Osteoblast (primary cell): ENCODE results near the gene SAMD4A. TPM values are rescaled to one million over a fixed set of nuclear protein-coding genes. Genes with fewer than 3 reads are reported as not detected.

Experiments
- DNase-seq: peaks from one replicate; pipeline ENCODE4 v3.0.0; 2011; ENCODE audit warnings: low spot score, mixed read lengths; ENCODE audit not compliant: insufficient read length; ENCODE audit errors: missing footprints
- H2AFZ ChIP-seq: 2 replicates; pipeline ENCODE4 v1.6.0; 2011; ENCODE audit warnings: mild to moderate bottlenecking, low read length
- H3K27ac ChIP-seq: 2 replicates; pipeline ENCODE4 v1.5.1; 2011; ENCODE audit warnings: mild to moderate bottlenecking, low read depth, low read length, moderate library complexity
- H3K27me3 ChIP-seq: 2 replicates; pipeline ENCODE4 v1.6.0; 2012; ENCODE audit warnings: mild to moderate bottlenecking, control low read depth, inconsistent platforms, low read length, moderate library complexity; ENCODE audit not compliant: insufficient read depth
- H3K36me3 ChIP-seq: 2 replicates; pipeline ENCODE4 v1.5.1; 2011; ENCODE audit warnings: mild to moderate bottlenecking, low read length, control low read depth, moderate library complexity; ENCODE audit not compliant: insufficient read depth
- H3K4me1 ChIP-seq: 2 replicates; pipeline ENCODE4 v1.5.1; 2011; ENCODE audit warnings: mild to moderate bottlenecking, low read length, control low read depth, moderate library complexity; ENCODE audit not compliant: insufficient read depth
- H3K4me2 ChIP-seq: 2 replicates; pipeline ENCODE4 v1.6.0; 2011; ENCODE audit warnings: mild to moderate bottlenecking, low read length; ENCODE audit not compliant: insufficient read depth
- H3K4me3 ChIP-seq: fragments of 200-600 bp; sonication (generic); 3 replicates; pipeline ENCODE4 v1.5.1; 2012; ENCODE audit warnings: mild to moderate bottlenecking, low read length, inconsistent platforms; ENCODE audit not compliant: insufficient read depth
- H3K79me2 ChIP-seq: 2 replicates; pipeline ENCODE4 v1.6.0; 2012; ENCODE audit warnings: mild to moderate bottlenecking, low read length, control low read depth, inconsistent platforms; ENCODE audit not compliant: insufficient read depth
- H3K9me3 ChIP-seq: 2 replicates; pipeline ENCODE4 v1.5.1; 2011; ENCODE audit warnings: low read depth, low read length, control low read depth
- H4K20me1 ChIP-seq: 2 replicates; pipeline ENCODE4 v1.6.0; 2012; ENCODE audit warnings: mild to moderate bottlenecking, low read length, control low read depth; ENCODE audit not compliant: insufficient read depth
- total RNA-seq: library from RNA; depleted of rRNA; stranded (reverse); fragments of >200 nt; gene quantifications from 2 replicates; pipeline ENCODE4 v1.2.3, GENCODE V29; 2012
- TF ChIP-seq, protein P1 (sequence below): IDR thresholded peaks from 2 replicates; pipeline ENCODE4 v1.5.1; 2011; ENCODE audit warnings: mild to moderate bottlenecking, low read depth, low read length, moderate library complexity; ENCODE audit errors: extremely low read depth

Gene SAMD4A
- total RNA-seq, 1 donor = 26.1 TPM

DNA sequence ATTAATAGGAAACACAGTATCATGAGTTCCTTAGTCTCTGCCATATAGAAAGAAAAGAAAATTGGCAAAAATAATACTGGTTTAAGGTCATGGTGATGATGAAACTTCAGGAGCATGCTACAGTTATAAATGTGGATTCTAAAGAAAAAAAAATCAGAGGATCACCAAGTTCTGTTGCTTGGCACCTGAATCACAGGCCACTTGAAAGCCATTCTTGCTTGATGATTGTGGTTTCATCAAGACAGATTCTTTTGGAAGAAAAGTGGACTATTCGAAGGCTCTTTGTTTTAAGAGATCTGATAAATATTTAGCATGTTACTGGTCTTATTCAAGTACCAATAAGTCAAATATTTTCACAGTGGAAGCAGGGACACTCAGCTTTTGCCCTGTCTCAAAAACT, 148.9 kb downstream of the SAMD4A start:
- no peaks in the 10 kb centered on the region for H3K27me3 ChIP-seq
- no peaks in the 10 kb centered on the region for H3K36me3 ChIP-seq
- DNase-seq = no peak
- H3K4me3 ChIP-seq = no peak overlapping the region
- no peak overlapping the region for H3K4me2 ChIP-seq
- H4K20me1 ChIP-seq = peaks cover 2% of the 10 kb centered on the region
- H2AFZ ChIP-seq = no peak overlapping the region
- peaks cover 37% of the 10 kb centered on the region for H3K4me1 ChIP-seq
- no peak overlapping the region for H3K27ac ChIP-seq
- TF ChIP-seq, protein P1, sequence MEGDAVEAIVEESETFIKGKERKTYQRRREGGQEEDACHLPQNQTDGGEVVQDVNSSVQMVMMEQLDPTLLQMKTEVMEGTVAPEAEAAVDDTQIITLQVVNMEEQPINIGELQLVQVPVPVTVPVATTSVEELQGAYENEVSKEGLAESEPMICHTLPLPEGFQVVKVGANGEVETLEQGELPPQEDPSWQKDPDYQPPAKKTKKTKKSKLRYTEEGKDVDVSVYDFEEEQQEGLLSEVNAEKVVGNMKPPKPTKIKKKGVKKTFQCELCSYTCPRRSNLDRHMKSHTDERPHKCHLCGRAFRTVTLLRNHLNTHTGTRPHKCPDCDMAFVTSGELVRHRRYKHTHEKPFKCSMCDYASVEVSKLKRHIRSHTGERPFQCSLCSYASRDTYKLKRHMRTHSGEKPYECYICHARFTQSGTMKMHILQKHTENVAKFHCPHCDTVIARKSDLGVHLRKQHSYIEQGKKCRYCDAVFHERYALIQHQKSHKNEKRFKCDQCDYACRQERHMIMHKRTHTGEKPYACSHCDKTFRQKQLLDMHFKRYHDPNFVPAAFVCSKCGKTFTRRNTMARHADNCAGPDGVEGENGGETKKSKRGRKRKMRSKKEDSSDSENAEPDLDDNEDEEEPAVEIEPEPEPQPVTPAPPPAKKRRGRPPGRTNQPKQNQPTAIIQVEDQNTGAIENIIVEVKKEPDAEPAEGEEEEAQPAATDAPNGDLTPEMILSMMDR = no peak
- H3K9me3 ChIP-seq = no peaks in the 10 kb centered on the region
- peaks cover 46% of the 10 kb centered on the region for H3K79me2 ChIP-seq

DNA sequence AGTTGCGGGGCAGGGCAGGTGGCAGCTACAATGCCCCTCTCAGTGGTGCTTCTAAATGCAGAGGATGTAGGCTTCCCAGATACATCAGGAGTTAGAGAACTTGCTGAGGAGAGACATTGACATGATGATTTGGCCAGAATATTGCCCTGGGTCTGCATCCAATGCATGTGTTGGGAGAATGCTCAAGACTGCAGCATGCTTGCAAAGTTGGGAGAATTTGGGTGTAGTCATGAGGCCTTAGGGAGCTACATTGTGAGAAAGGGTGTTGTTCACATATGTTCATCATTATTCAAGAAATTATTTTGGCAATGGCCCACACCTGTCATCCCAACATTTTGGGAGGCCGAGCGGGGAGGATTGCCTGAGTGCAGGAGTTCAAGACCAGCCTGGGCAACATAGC, 149.9 kb downstream of the SAMD4A start:
- Histone ChIP-seq H3K9me3 (no peaks in the 10 kb centered on the region), H3K36me3 (no peaks in the 10 kb centered on the region), H3K27me3 (no peaks in the 10 kb centered on the region), H3K4me1 (peaks cover 34% of the 10 kb centered on the region), H3K27ac (no peak overlapping the region), H2AFZ (no peak overlapping the region), H4K20me1 (peaks cover 2% of the 10 kb centered on the region), H3K4me3 (no peak overlapping the region), H3K79me2 (peaks cover 47% of the 10 kb centered on the region), H3K4me2 (no peak overlapping the region)
- DNase-seq = no peak
- TF ChIP-seq, protein P1 = no peak

GRCh38 chr14:54718046-54718445, 151.1 kb downstream of the SAMD4A start:
- Histone ChIP-seq H2AFZ (no peak overlapping the region), H3K4me3 (no peak overlapping the region), H3K36me3 (no peaks in the 10 kb centered on the region), H3K27ac (no peak overlapping the region), H3K79me2 (peaks cover 55% of the 10 kb centered on the region), H4K20me1 (peaks cover 6% of the 10 kb centered on the region), H3K4me2 (no peak overlapping the region), H3K4me1 (peaks cover 22% of the 10 kb centered on the region), H3K27me3 (no peaks in the 10 kb centered on the region), H3K9me3 (no peaks in the 10 kb centered on the region)
- TF ChIP-seq, protein P1 = no peak
- DNase-seq = no peak

GRCh38 chr14:54719406-54719805, 152.5 kb downstream of the SAMD4A start:
- no peak for DNase-seq
- Histone ChIP-seq H3K4me1 (peaks cover 14% of the 10 kb centered on the region), H3K79me2 (peaks cover 55% of the 10 kb centered on the region), H3K9me3 (no peaks in the 10 kb centered on the region), H4K20me1 (peaks cover 6% of the 10 kb centered on the region), H2AFZ (no peak overlapping the region), H3K4me2 (no peak overlapping the region), H3K27me3 (no peaks in the 10 kb centered on the region), H3K36me3 (no peaks in the 10 kb centered on the region), H3K27ac (no peak overlapping the region), H3K4me3 (no peak overlapping the region)
- TF ChIP-seq, protein P1 = no peak
